Esophagus (tissue), 2 donors: ENCODE results near the gene ALKBH5. TPM values are rescaled to one million over a fixed set of nuclear protein-coding genes. Genes with fewer than 3 reads are reported as not detected.
A peak's percentile ranks its signal among the peaks of the same experiment; 100 is the strongest.

Source experiments
- H3K27ac ChIP-seq, 2 donors: one replicate each; pipeline ENCODE4 v1.5.1; 2013; ENCODE audit warnings: low read depth in 2 of 2, mild to moderate bottlenecking in 2 of 2, inconsistent platforms in 1 of 2, low read length in 1 of 2, moderate library complexity in 1 of 2
- H3K27me3 ChIP-seq, 2 donors: one replicate each; pipeline ENCODE4 v1.6.1; 2013; ENCODE audit warnings: low read length in 2 of 2, control low read depth in 1 of 2, mild to moderate bottlenecking in 1 of 2; ENCODE audit not compliant: insufficient read depth in 2 of 2, control insufficient read depth in 1 of 2
- H3K36me3 ChIP-seq, 2 donors: one replicate each; pipeline ENCODE4 v1.6.1; 2013; ENCODE audit warnings: low read length in 1 of 2; ENCODE audit not compliant: control insufficient read depth in 2 of 2, insufficient read depth in 2 of 2
- H3K4me1 ChIP-seq, 2 donors: one replicate each; pipeline ENCODE4 v1.6.1; 2013; ENCODE audit warnings: low read length in 1 of 2; ENCODE audit not compliant: control insufficient read depth in 2 of 2, insufficient read depth in 2 of 2
- H3K4me3 ChIP-seq, 2 donors: one replicate each; pipeline ENCODE4 v1.5.1; 2013; ENCODE audit warnings: low read length in 2 of 2, mild to moderate bottlenecking in 2 of 2, low read depth in 1 of 2, moderate library complexity in 1 of 2
- H3K9me3 ChIP-seq, 2 donors: one replicate each; pipeline ENCODE4 v1.6.1; 2013; ENCODE audit warnings: mild to moderate bottlenecking in 2 of 2, low read depth in 1 of 2, low read length in 1 of 2, moderate library complexity in 1 of 2; ENCODE audit not compliant: control insufficient read depth in 2 of 2, insufficient read depth in 1 of 2
- WGBS, 2 donors: extraction: QIAGEN DNeasy Blood & Tissue Kit; methylation state at CpG; one replicate each; pipeline ENCODE4 v1.1.7; 2013; 5-methylcytosine and 5-hydroxymethylcytosine counted together
- polyA plus RNA-seq, 2 donors: library from polyadenylated mRNA; stranded (reverse); fragments of 200-250 nt; gene quantifications; one replicate each; pipeline ENCODE4 v1.2.3, GENCODE V29; 2013
- donor health status: healthy with polysubstance abuse.
- donor health status: Bipolar disorder and iron deficiency.

ALKBH5 gene
- polyA plus RNA-seq, 2 donors: 19.4 to 20.4 TPM

DNA sequence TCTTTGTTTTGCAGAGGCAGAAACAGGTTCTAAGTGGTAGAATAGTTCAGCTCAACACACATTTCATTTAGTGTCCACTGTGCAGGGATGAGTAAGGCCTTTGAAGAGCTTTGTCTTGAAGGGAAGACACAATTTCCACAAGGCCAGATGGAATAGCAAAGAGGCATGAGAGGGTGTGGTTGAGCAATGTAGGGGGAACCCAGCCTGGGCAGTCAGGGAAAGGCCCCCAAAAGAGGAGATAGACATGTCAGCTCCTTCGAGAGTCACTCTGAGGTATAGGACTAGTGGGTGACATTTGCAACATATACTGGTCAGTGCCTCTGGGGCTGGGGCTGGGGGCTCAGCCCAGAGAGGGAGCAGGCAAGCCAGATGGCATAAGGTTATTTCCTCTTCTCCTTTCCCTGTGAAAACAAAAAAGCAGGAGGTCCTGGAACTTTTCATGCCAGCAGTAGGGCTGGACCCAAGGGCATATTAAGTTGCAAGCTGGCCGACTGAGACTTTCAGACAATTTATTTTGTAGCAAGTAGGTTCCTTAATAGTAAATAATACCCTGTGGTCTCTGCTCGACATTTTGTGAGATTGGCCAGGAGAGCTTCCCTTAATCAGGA is 7.1 kb downstream of the ALKBH5 start:
- Histone ChIP-seq H3K27me3 (no peaks in the 10 kb centered on the region), H3K4me3 (no peak overlapping the region), H3K27ac (peak overlapping the region in 1 of 2 donors; percentile 24), H3K9me3 (no peaks in the 10 kb centered on the region), H3K4me1 (peaks cover 14 to 25% of the 10 kb centered on the region in 2 donors), H3K36me3 (peaks cover 0 to 11% of the 10 kb centered on the region in 2 donors)
- 51 to 61% methylated on average over 3 of the region's 3 CpGs for WGBS, 2 donors

GRCh38 chr17:18191236-18191667 is 7.6 kb downstream of the ALKBH5 start:
- peaks cover 14 to 19% of the 10 kb centered on the region in 2 donors for H3K4me1 ChIP-seq

GRCh38 chr17:18191967-18192366 is 8.3 kb downstream of the ALKBH5 start:
- WGBS, 2 donors: 78 to 84% methylated on average over 2 of the region's 2 CpGs
- H3K4me3 ChIP-seq: no peak overlapping the region
- no peak overlapping the region for H3K27ac ChIP-seq
- H3K36me3 ChIP-seq: peaks cover 0 to 14% of the 10 kb centered on the region in 2 donors
- H3K9me3 ChIP-seq: no peaks in the 10 kb centered on the region
- no peaks in the 10 kb centered on the region for H3K27me3 ChIP-seq
- H3K4me1 ChIP-seq: peaks cover 9 to 17% of the 10 kb centered on the region in 2 donors

More at GRCh38 chr17:18191236-18191667, 7.6 kb downstream of the ALKBH5 start:
- Histone ChIP-seq H3K4me3 (no peak overlapping the region), H3K9me3 (no peaks in the 10 kb centered on the region), H3K27me3 (no peaks in the 10 kb centered on the region), H3K27ac (no peak overlapping the region), H3K36me3 (peaks cover 0 to 13% of the 10 kb centered on the region in 2 donors)
- WGBS, 2 donors: 31 to 55% methylated on average over 3 of the region's 3 CpGs

DNA sequence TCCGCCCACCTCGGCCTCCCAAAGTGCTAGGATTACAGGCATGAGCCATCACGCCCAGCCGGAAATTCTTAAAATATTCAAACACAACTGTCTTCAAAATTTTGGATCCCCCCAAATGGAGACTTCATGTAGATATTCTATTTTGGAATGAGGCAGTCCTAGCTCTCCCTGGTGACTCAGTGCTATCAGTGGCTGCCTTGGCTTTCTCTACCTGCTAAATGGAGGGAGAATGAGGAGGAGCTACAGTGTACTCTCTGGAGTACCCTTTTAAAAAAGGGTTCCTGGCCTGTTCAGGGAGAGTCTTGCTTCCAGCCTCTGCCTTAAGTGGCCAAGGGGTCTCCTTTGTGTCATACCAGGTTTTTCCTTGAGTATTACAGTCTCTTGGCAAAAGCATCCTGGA is 10.8 kb downstream of the ALKBH5 start:
- no peak overlapping the region for H3K27ac ChIP-seq
- no peaks in the 10 kb centered on the region for H3K9me3 ChIP-seq
- H3K36me3 ChIP-seq: peaks cover 8 to 20% of the 10 kb centered on the region in 2 donors
- H3K4me3 ChIP-seq: no peak overlapping the region
- no peaks in the 10 kb centered on the region for H3K27me3 ChIP-seq
- WGBS, 2 donors: 83 to 92% methylated on average over 4 of the region's 4 CpGs
- peaks cover 5 to 10% of the 10 kb centered on the region in 2 donors for H3K4me1 ChIP-seq

GRCh38 chr17:18194804-18195203 is 11.2 kb downstream of the ALKBH5 start:
- Histone ChIP-seq H3K4me3 (no peak overlapping the region), H3K4me1 (peaks cover 5 to 9% of the 10 kb centered on the region in 2 donors), H3K36me3 (peaks cover 8 to 20% of the 10 kb centered on the region in 2 donors), H3K27me3 (no peaks in the 10 kb centered on the region), H3K27ac (no peak overlapping the region), H3K9me3 (no peaks in the 10 kb centered on the region)
- 57 to 80% methylated on average over 4 of the region's 4 CpGs for WGBS, 2 donors

GRCh38 chr17:18195246-18195645 is 11.6 kb downstream of the ALKBH5 start:
- H3K4me3 ChIP-seq: no peak overlapping the region
- no peaks in the 10 kb centered on the region for H3K9me3 ChIP-seq
- peaks cover 5 to 6% of the 10 kb centered on the region in 2 donors for H3K4me1 ChIP-seq
- 86% methylated on average over 5 of the region's 5 CpGs for WGBS, 2 donors
- no peaks in the 10 kb centered on the region for H3K27me3 ChIP-seq
- no peak overlapping the region for H3K27ac ChIP-seq
- peaks cover 8 to 17% of the 10 kb centered on the region in 2 donors for H3K36me3 ChIP-seq

DNA sequence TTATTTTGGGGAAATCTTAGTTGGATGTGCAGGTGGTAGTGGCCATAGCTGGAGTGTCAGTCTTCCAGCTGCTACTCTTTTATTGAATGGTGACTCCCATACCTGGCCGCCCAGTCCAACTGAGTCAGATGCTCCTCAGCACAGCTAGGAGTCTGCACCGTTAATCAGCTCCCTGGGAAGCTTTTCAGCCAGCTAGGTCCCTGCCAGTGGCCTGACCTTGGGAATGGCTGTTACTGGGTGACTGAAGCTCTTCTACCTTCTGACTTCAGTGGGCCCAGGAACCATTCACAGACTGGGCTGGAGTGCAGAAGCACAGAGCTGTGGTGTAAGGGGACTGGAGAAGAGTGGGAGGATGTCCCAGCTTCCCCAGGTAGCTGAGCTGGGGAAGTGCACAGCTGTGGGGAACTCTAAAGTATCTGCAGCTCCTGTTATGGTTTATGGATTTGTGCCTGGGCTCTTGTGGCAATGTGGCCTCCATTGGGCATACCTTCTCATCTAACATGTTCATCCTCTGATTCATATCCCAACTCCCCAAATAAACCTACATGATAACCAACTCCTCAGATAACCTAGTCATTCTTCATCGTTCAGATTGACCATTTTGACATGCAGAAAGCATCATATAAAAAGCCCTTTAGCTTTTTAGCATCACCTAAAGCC is 14.0 kb downstream of the ALKBH5 start:
- 83 to 87% methylated on average over 3 of the region's 3 CpGs for WGBS, 2 donors
- no peak overlapping the region for H3K27ac ChIP-seq
- H3K27me3 ChIP-seq: no peaks in the 10 kb centered on the region
- H3K4me3 ChIP-seq: no peak overlapping the region
- H3K4me1 ChIP-seq: peaks cover 0 to 5% of the 10 kb centered on the region in 2 donors
- peaks cover 11 to 17% of the 10 kb centered on the region in 2 donors for H3K36me3 ChIP-seq
- H3K9me3 ChIP-seq: no peaks in the 10 kb centered on the region

DNA sequence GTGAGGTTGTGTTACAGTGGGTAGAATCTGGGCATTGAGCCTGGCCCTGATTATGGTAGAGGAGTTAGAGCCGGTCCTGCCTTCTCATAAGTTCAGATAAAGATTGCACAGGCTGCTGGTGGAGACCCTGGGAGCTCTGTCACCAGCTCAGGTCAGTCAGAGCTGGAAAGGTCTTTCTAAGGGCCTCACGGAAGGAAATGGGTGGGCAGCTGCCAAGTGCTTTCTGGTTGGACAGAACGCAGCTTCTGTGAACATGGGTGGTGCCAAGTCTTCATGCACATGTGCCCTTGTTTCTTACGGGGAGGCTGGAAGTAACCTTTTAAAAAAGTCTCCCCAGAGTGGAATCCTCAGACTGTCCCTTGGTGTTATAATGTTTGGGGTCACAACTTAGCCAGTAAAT is 14.9 kb downstream of the ALKBH5 start:
- peaks cover 11 to 17% of the 10 kb centered on the region in 2 donors for H3K36me3 ChIP-seq
- peaks cover 0 to 5% of the 10 kb centered on the region in 2 donors for H3K4me1 ChIP-seq
- no peak overlapping the region for H3K4me3 ChIP-seq

DNA sequence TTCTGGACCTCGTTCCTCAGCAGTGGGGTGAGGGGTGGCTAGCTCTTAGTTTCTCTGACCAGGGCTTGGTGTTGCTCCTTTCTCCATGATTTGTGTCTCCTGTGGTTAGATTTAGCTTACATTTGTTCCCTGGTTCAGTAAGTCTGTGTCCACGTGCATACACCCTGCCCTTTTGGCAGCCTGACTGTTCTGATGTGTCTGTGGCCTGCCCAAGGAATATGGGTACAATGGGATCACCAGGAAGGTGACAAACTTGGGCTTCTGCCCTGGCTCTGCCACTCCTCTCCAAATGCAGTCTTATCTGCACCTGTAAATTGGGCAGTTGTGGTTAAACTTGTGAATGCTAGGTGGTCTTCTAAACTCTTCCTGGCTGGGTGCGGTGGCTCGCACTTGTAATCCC is 17.5 kb downstream of the ALKBH5 start:
- H3K27me3 ChIP-seq: no peaks in the 10 kb centered on the region
- H3K27ac ChIP-seq: no peak overlapping the region
- H3K4me1 ChIP-seq: peaks cover 0 to 2% of the 10 kb centered on the region in 2 donors
- 86 to 87% methylated on average over 4 of the region's 4 CpGs for WGBS, 2 donors
- no peaks in the 10 kb centered on the region for H3K9me3 ChIP-seq
- H3K36me3 ChIP-seq: peaks cover 12 to 19% of the 10 kb centered on the region in 2 donors
- H3K4me3 ChIP-seq: no peak overlapping the region

More for the DNA sequence above, 14.9 kb downstream of the ALKBH5 start:
- WGBS, 2 donors: 26 to 36% methylated on average over 4 of the region's 4 CpGs
- Histone ChIP-seq H3K9me3 (no peaks in the 10 kb centered on the region), H3K27me3 (no peaks in the 10 kb centered on the region), H3K27ac (no peak overlapping the region)
